ENCODE measurements around the gene LRCH1.

DNA sequence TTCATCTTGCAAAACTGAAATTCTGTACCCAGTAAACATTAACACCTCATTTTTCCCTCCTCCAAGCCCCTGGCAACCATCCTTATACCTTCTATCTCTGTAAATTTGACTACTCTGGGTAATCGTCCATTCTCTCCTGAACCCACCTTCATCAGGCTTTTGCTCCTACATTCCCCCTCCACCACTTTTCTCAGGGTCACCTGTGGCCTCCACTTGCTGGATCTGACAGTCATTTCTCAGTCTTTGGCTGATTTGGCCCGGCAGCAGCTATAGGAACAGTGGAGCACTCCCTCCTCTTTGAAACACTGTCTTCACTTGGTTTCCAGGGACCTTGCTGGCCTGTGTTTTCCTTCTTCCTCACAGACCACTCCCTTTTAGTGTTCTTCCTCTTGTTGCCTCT, 83.5 kb downstream of the LRCH1 start:
- TF ChIP-seq E2F4 (IDR thresholded peaks at IDR 0.05; ENCODE audit: low read depth, low read length), result no peak
- no peak for TF ChIP-seq STAT3 (IDR thresholded peaks at IDR 0.05; ENCODE audit: low read depth, low read length)
- no peak for TF ChIP-seq JUNB (IDR thresholded peaks at IDR 0.05)
- TF ChIP-seq SMC3 (IDR thresholded peaks at IDR 0.05; ENCODE audit: borderline replicate concordance, low read length), result no peak
- no peak for TF ChIP-seq CEBPB (IDR thresholded peaks at IDR 0.05; ENCODE audit: borderline replicate concordance in 1 of 2, low read depth in 2 of 2, low read length in 2 of 2)
- TF ChIP-seq EZH2 (IDR thresholded peaks at IDR 0.05; ENCODE audit: borderline replicate concordance, control insufficient read depth, low read depth, low read length), result no peak
- TF ChIP-seq, protein P1, sequence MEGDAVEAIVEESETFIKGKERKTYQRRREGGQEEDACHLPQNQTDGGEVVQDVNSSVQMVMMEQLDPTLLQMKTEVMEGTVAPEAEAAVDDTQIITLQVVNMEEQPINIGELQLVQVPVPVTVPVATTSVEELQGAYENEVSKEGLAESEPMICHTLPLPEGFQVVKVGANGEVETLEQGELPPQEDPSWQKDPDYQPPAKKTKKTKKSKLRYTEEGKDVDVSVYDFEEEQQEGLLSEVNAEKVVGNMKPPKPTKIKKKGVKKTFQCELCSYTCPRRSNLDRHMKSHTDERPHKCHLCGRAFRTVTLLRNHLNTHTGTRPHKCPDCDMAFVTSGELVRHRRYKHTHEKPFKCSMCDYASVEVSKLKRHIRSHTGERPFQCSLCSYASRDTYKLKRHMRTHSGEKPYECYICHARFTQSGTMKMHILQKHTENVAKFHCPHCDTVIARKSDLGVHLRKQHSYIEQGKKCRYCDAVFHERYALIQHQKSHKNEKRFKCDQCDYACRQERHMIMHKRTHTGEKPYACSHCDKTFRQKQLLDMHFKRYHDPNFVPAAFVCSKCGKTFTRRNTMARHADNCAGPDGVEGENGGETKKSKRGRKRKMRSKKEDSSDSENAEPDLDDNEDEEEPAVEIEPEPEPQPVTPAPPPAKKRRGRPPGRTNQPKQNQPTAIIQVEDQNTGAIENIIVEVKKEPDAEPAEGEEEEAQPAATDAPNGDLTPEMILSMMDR (IDR thresholded peaks at IDR 0.05 in 2 of 3, conservative IDR thresholded peaks at IDR 0.05 in 1 of 3; ENCODE audit: control insufficient read depth in 2 of 3, extremely low read depth in 1 of 3, insufficient read depth in 1 of 3, low read depth in 3 of 3, low read length in 3 of 3), result no peak
- no peak for TF ChIP-seq PRDM15 (CRISPR knock-in tag; IDR thresholded peaks at IDR 0.05)
- TF ChIP-seq, protein P2, sequence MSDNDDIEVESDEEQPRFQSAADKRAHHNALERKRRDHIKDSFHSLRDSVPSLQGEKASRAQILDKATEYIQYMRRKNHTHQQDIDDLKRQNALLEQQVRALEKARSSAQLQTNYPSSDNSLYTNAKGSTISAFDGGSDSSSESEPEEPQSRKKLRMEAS (IDR thresholded peaks at IDR 0.05; ENCODE audit: low read depth, low read length), result no peak
- TF ChIP-seq BRCA1 (IDR thresholded peaks at IDR 0.05; ENCODE audit: low read depth, low read length), result no peak

Measured in GM12878 (cell line).